ENCODE measurements around the gene GSAP.

GSAP gene

DNA sequence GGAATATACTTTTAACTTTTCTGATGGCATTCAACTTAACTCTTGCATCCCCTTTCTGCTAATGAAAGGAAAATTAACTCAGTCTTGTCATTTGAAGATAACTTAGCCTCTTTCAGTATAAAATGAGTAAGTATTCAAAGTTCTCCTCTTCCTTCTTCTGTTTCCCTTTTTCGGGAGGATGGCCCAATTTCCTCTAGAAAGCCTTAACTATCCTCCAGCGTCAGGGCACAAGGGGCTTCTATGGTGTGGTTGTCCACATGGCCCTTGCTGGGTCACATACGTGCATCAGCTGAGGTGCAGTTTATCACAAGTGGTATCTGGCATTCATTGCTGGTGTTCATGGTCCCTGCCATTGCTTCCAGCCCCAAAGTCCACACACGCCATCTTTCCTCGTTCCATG lies 17.8 kb upstream of the GSAP start:
- no peak for DNase-seq

DNA sequence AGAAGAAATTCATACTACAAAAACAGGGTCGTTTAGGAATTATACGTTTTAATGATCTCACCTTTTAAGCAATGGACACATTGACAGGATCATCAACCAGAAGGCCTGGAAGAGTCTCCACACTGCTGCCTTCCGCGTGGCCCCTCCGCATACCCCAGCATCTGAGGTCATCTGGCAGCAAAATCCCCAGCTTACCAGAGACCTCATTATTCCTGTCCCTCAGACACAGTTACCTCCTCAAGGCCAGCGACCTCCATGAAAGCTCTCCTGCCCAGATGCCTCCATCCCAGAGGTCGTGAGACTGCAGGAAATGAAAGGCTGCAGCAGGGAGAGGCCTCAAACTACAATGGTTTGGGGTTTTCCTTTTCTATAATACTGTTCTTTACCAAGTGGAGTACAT lies 14.8 kb upstream of the GSAP start:
- DNase-seq: no peak

DNA sequence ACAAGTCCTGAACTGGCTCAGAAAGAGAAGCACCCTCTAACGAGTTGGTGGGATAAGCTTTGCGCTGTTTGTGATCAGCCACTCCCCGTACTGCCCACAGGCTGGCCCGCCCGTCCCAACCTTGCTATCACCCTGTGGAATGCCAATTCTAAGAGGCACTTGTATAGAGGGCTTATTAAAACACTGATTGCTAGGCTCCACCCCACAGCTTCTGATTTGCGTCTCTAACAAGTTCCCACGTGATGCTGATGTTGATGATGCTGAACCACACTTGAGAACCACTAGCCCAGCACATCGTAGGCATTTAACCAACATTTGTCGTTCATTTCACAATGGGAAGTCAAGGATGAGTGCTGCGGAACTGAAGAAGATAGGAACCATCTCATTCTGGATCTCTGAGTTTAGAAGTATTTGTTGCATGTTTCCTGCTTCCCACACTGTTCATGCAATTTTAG lies 12.7 kb upstream of the GSAP start:
- DNase-seq: no peak

DNA sequence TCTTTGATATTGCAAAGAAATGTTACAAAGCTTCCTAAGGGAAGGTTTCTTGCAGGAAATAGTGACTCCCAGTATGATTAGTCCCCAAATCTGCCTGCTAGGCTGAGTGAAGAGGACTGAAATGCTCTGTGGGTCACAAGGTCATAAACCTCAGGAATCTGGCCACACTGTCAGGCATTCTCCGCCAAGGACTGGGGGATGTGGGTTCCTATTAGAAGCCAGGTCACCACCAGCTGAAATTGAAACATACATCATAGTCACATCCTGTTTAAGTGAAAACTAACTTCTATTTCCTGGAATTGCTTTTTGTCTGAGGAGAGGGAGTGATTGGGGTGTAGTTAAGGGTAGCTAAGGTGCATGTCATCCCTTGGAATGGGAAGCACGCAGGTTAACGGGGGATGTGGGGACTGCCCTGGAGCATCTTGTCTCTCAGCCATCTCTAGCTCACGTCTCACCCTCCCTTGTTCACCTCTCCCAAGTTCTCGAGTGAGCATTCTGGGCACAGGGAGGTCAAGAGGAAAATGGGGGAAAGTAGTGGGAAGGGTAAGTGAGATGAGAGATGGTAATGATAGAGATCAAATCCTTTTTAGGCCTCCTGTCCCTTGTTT lies 12.0 kb upstream of the GSAP start:
- DNase-seq: no peak

DNA sequence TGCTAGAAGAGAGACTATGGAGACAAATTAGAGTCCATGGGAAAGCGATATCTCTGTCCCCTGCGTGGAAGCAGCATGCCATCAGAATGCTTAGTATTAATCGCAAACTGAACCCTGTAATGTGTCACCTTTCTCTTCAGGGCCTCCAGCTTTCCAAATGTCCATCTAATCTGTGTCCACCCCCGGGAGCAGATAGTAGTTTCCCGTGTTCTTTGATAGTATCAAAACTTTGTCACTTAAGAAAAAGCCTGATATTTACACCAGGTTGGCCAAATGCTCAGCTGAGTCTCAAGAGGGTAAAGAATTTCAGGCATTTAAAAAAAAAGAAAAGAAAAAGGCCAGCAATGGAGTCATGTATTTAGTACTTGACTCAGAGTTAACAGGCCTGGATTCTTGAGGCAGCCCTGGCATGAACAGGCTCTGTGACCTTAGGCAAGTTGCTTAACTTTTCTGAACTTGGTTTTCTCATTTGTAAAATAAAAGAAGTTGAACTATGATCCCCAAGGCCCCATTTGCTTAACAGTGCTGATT lies 10.4 kb upstream of the GSAP start:
- DNase-seq: no peak

DNA sequence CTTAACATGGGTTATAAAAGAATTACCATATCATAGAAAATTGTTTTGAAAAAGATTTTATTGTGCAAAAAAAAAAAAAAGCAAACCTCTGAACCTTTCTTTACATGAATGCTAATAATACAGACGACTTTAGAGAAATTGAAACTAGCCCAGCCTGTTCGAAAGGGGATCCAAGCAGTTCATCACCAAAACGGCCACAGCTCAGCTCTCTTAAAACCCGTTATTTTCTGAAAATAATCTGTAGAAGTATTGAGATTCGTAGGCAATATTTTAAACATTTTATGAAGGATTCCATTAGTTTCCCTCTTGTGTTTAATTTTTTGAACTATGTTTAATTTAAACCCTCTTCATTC lies 9.9 kb upstream of the GSAP start:
- DNase-seq: no peak

DNA sequence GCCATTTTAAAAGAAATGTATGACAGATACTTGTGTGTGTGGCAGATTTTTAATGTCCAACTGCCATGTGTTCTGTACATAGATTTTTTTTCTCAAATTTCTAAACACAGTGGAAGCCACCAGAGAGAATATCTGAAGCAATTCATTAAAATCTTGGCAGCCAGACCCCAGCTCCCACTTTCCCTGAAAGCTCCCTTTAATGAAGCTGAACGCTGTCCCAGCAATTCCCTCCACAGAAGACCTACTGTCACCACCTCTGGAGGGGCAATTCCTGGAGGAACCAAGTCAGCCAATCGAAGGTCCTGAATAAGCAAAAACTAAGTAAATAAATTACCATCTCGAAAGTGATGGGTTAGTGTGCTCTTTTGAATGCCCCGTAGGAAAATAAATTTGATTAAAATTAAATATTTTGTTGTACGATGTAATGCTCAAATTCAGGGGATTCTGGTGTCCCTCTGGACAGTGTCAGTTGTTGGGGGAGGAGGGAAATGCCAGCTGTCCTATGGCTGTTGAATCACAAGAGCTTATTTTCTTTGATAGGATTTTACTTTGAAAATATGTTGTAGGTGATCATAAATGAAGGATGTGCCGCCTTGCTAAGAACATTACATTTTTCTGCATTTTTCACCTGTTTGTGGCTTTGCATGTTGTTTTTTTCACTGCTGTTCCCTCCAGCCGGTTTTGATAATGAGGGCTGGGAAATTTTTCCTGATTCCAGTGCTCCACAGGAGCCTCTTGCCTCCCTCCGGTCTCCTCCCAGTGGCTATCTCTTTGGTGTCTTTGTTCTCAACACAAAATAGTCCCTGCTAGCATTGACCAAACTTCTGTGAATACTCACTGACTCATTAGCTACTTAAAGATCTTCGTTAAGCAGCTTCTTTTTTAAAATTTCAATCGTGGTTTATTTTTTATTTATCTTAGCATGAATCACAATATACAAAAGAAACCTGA lies 9.2 kb upstream of the GSAP start:
- DNase-seq: no peak

DNA sequence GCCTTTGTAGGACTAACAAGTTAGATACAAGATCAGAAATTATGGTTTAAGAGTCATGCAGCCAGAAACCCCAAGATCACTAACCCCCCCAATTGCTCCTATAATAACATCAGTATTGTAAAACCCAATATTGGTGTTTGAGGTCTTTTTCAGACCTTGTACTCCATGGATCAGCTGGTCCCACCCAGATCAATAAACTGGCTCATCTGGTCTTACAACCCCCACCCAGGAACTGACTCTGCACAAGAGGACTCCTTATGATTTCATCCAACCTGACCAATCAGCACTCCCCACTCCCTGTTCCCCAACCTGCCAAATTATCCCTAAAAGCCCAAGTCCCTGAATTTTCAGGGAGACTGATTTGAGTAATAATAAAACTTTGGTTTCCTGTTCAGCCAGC lies 6.4 kb upstream of the GSAP start:
- DNase-seq: no peak

DNA sequence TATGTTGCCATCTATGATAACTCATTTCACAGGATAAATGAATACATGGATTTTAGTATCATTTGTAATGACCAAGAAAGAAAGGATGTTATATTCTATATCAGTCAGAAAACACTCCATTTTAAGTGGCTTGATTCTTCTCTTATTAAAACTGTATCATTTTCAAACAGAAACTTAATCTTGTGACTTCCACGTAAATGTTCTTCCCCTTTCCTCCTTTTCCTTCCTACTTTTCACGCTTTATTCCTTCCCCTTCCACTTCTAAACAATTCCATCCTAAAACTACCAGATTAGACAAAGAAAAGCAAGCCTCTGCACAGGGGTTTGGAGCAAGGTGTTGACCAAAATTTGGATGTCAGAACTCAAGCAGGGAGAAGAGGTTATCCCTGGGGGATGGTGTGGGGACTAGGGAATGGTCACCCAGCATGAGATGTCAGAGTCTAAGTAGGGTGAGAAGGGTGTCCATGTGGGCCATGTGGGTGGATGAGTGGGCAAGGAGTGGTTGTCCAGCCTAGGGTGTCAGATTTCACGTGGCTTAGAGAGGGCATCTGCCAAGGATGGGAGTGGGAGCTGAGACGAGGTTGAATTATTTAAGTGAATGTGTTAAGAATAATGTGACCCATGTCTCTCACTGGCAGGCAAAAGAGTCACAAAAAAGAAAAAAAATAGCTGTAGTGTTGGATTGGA lies 5.0 kb upstream of the GSAP start:
- no peak for DNase-seq

DNA sequence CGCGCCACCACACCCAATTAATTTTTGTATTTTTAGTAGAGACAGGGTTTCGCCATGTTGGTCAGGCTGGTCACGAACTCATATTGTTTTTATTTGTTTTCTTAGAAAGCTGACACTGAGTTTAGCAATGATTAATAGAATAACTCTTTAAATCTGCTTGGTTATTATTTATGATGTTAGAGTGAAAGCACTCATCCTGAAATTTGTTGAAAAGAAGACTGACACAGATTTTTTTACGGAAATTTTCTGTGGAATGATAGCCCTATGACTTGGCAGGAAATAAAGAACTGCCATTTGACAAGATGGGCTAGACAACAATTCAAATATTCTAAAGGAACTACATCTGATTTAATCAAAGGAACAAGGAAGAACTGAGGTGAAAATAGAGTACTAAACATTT lies 4.3 kb upstream of the GSAP start:
- no peak for DNase-seq

DNA sequence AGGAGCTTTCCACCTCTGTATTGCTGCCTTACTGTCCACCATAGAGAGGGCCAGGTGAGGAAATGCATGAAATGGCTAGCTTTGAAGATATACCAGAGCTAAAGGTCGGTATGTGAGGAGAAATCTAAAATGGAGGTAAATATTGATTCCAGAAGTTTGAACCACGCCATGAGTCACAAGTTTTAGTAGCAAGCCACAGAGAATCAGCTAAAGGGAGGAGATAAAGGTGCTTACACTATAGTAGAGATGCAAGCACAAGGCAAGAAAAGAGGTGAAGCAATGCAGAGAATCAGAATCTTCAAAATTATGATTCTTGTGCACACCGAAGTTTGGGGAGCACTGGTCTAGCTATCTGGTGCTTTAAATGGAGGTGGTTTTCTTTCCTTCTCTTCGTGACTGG lies 3.0 kb upstream of the GSAP start:
- DNase-seq: no peak

DNA sequence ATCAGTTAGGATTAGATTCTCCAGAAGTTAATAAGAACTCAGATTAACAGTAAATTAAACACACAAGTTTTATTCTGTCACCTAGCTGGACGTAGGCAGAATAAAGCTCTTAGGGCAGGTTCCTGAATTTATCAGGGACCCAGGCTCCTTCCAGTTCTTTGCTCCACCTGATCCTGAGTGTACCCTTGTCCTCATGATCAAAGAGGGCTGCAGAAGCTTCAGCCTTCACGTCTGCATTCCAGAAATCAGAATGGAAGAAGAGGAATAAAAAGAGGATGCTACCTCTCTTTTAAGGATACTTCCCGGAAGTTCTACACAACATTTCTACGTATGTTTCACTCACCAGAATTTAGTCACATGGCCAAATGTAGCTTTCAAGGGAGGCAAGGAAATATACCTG lies 1.7 kb upstream of the GSAP start:
- DNase-seq: no peak

DNA sequence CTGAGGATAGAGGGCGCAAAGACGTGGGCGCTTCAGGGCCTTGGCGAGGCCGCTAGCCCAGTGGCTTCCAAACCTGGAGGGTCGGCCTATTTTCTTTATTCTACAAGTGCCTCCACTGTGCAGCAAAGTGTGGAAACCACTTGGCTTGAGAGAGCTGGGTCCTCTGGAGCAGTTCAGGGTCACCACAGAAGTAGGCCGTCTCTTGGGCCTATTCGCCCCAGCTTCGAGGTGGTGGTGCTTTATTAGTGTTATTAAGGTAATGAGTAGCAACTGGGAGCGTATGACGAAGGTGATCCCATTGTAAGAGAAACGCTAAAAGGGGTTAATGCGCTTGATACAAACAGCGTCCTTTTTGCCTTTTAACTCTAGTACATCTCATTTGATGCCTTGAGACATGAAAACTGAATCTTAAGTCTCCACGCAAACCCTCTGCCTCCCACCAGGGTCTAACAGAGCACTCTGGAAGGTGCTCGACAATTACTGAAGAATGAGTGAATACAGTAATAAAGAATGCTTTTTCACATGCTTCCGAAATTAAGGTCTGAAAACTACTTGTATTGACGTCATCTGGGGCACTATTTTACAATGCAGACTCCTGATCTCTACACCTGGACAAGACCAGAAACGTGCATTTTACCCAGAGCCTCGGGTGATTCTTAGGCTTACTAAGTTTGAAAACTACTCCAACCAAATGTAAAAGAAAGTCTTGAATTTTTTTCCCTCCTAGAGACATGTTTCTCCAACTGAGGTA lies 647 bp upstream of the GSAP start:
- no peak for DNase-seq

DNA sequence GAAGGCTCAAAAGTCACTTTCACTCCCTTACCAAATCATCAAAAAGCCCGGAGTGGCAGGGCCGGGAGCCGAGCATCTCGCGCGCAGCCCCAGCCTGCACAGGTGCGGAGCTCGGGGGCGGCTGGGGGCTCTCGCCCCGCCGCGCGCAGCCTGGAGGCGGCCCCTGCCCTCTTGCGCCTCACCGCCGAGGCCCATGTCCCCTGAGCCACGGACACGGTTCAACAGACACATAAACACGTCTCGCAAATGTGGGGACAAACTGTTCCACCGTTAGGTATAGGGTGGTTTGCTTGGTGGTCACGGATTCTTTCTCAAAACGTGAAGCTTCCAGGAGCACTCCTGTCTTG lies 700 bp downstream of the GSAP start:
- no peak for DNase-seq

DNA sequence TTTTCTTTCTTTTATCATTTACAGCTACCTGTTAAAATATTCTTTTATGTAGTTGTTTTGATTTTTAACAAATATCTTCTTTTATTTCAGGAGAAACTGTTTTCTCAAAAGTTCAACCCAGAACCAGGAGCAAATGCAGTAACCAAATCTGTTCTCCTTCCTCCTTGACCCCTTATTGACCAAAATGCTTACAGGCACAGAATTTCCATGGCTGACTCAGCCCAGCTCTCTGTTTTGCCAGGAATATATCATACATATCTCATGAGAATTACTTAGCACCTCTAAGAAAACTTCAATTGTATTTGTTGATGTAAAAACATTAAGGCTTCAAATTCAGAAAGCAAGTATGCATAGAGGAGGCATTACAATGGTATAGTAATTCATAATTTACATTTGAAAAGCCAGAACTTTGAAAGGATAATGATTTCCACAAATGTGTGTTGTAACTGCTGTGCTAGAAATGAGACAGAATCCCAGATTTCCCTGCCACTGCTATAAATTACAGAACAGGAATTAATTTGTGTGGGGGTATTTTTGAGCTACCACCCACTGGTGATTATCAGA lies 2.2 kb downstream of the GSAP start:
- DNase-seq: no peak

DNA sequence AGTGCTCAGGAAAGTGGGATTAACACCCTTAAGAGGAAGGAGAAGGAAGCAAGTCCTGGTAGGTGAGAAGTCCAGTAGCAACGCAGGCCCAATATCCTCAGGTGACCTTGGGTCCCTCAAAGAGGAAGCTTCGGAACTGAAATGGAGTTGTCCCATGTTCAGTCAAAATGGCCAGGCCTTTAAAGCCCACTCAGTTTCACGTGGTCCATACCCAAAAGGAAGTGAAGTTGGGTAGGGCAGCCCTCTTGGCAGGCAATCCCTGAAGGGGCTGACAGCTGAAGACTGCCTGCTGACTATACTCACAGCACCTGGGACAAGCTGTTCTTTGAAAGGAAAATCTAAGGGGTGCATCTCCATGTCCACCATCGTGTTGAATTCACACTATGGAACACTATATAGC lies 3.0 kb downstream of the GSAP start:
- no peak for DNase-seq

DNA sequence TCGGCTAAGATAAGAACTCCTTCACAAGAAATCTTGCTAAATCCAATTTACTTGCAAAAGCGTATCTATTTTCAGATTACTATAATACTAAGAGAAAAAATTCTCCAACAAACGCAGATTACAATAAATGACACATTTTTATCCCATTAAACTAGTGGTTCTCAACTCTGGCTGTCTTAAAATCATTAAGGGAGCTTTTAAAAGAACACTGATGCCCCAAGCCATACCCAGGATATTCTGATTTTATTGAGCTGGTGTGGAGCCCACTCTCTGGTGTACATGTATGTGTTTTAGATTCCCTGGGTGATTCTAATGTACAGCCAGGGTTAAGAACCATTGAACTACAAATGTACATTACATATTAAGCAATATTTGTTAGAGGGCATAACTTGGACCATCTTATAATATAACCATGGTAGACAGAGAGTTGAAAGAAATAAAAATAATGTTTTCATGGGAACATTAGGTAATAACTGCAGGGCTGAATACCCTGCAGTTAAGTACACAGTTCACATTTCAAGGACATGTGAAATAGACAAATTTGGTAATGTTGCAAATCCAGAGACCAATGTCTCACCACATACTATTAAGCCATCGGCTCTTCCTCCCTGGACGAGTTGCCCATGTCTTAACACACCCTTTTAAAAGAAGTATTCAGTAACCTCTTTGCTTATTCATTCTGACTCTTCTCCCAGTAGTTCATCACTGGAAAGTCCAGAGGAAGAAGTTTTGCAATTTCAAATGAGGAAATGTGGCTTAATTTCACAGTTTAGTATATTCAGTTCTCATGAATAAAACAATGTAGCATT lies 6.2 kb downstream of the GSAP start:
- no peak for DNase-seq

DNA sequence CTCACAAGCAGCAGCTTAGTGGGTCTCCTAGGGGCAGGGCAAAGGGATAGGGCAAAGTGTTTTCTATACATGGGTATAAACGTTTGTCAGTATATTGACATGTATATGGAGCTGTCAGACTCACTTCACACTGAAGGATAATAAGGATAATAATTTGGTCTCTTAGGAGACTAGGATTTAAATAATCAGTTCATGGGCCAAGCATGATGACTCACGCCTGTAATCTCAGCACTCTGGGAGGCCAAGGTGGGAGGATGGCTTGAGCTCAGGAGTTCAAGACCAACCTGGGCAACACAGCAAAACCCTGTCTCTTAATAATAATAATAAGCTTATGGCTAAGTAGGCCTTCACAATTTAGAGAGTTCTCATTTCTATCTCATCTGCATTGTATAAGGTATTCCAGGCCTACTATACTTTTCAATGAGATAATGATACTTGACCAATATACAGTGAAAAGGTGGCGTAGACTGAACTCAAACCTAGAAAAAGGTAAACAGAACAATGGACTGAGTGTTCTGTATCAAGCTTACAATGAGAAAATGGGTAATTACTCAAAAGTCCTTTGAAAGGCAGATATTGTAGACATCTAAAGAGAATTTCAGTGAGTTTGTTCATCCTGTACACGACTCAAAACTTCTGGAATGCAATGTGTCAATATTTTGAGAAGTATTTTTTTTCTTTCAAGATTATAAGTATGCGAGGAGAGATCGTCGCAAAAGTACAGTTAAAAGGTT lies 7.0 kb downstream of the GSAP start:
- no peak for DNase-seq

DNA sequence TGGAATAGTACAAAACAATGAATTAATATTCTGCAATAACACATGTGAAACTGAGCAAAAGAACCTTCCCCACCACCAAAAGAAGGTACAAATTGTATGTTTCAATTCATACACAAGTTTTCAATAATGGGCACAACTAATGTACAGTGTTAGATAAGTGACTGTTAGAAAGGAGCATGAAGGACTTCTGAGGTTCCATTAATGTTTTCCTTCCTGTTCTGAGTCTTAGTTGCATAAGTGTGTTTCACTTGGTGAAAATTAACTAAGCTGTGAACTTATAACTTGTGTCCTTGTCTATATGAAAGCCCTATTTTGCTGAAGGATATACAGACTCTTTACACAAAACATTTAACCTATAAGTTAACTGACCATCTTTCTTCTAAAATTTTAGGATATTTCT lies 8.2 kb downstream of the GSAP start:
- DNase-seq: no peak

DNA sequence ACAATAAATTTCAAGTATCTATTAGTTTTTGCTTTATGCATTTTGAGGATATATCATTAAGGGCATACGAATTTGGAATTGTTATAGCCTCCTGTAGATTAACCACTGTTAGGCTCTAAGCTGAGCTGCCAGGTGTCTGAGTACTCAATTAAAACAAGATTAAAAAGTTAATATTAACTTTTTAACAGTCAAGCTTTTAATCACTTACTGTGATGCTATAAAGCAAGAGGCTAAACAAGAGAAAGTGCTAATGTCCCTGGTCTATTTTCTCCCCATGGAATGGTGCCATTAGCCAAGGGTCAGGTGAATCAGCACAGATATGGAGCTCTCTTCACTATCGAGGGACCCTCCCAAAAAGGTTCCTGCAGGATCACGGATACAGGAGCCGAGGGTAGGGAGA lies 9.7 kb downstream of the GSAP start:
- no peak for DNase-seq

DNA sequence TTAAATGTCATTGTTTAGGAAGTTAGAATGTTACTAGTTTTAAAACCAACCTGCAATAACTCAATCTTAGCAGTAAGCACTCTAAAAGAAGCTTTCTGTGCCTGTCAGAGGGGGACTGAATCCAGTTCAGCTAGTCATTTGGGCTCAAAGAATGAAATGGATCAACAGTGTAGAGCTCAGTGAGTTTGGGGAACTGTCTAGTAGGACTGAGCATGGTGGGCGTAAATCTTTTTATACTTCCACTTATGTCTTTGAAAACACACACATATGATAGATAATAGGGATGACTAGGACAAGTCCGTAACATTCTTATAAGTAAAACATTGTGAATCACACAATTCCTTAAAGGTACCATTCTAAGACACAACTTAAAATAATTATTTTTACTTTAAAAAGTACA lies 11.5 kb downstream of the GSAP start:
- DNase-seq: no peak
